WTC11 (cell line): ENCODE results near the gene EEIG1. TPM values are rescaled to one million over a fixed set of nuclear protein-coding genes. Genes with fewer than 3 reads are reported as not detected.

Experiments
- ATAC-seq: fragments of 200-7000 bp; cut with Tn5 transposase; 2 replicates; pipeline ENCODE4 v1.10.0; 2021; ENCODE audit warnings: mild to moderate bottlenecking, moderate library complexity
- CTCF ChIA-PET: fragments of 300-600 bp; sonication (Branson Sonifier 250); formaldehyde crosslinking; loops from one replicate; lab custom pipeline; 2021; ENCODE audit warnings: antibody characterized with exemption; lab: Charles Lee
- POLR2A ChIA-PET: fragments of 350-600 bp; sonication (Branson Sonifier 250); formaldehyde crosslinking; loops from one replicate; lab custom pipeline; 2021; ENCODE audit warnings: antibody characterized with exemption; lab: Charles Lee
- DNase-seq: peaks from one replicate; pipeline ENCODE4 v3.0.0; 2021; ENCODE audit warnings: low spot score
- H3K27ac Mint-ChIP-seq: 2 replicates; pipeline ENCODE4 v1.8.0; 2021; ENCODE audit warnings: mixed read lengths
- H3K27me3 Mint-ChIP-seq: 2 replicates; pipeline ENCODE4 v1.8.0; 2021; ENCODE audit warnings: low read depth, mild to moderate bottlenecking, moderate library complexity, mixed read lengths
- H3K36me3 Mint-ChIP-seq: 2 replicates; pipeline ENCODE4 v1.8.0; 2021; ENCODE audit warnings: mixed read lengths
- H3K4me1 Mint-ChIP-seq: 2 replicates; pipeline ENCODE4 v1.8.0; 2022; ENCODE audit warnings: mixed read lengths
- H3K4me3 Mint-ChIP-seq: 2 replicates; pipeline ENCODE4 v1.8.0; 2021; ENCODE audit warnings: mild to moderate bottlenecking, moderate library complexity, mixed read lengths
- H3K9me3 Mint-ChIP-seq: 2 replicates; pipeline ENCODE4 v1.8.0; 2021; ENCODE audit warnings: mixed read lengths
- ARID4B ChIP-seq: sonication (generic); formaldehyde crosslinking; IDR thresholded peaks from 2 replicates; pipeline ENCODE4 v1.8.0; 2023; ENCODE audit warnings: missing genetic modification reagents, mild to moderate bottlenecking, borderline replicate concordance
- ATF2 ChIP-seq: sonication (generic); formaldehyde crosslinking; IDR thresholded peaks from 2 replicates; pipeline ENCODE4 v1.8.1; 2022; ENCODE audit warnings: low read depth, missing genetic modification reagents, borderline replicate concordance
- CREB1 ChIP-seq: sonication (generic); formaldehyde crosslinking; IDR thresholded peaks from 2 replicates; pipeline ENCODE4 v1.8.0; 2023; ENCODE audit warnings: mild to moderate bottlenecking, missing genetic modification reagents
- E2F5 ChIP-seq: sonication (generic); formaldehyde crosslinking; IDR thresholded peaks from 2 replicates; pipeline ENCODE4 v1.8.1; 2022; ENCODE audit warnings: mild to moderate bottlenecking, moderate library complexity, missing genetic modification reagents
- FOXK1 ChIP-seq: sonication (generic); formaldehyde crosslinking; IDR thresholded peaks from 2 replicates; pipeline ENCODE4 v1.8.0; 2022; ENCODE audit warnings: mild to moderate bottlenecking, moderate library complexity, missing genetic modification reagents
- FOXP1 ChIP-seq: sonication (generic); formaldehyde crosslinking; IDR thresholded peaks from 2 replicates; pipeline ENCODE4 v1.8.0; 2022; ENCODE audit warnings: missing genetic modification reagents, mild to moderate bottlenecking, moderate library complexity, borderline replicate concordance
- HMGXB4 ChIP-seq: sonication (generic); formaldehyde crosslinking; IDR thresholded peaks from 2 replicates; pipeline ENCODE4 v1.8.1; 2023; ENCODE audit warnings: mild to moderate bottlenecking, moderate library complexity, missing genetic modification reagents
- IRF2 ChIP-seq: sonication (generic); formaldehyde crosslinking; IDR thresholded peaks from 2 replicates; pipeline ENCODE4 v1.8.0; 2022; ENCODE audit warnings: low read depth, missing genetic modification reagents, borderline replicate concordance
- MXD4 ChIP-seq: fragments of 250-450 bp; sonication (Bioruptor Pico); IDR thresholded peaks from 2 replicates; pipeline ENCODE4 v1.8.0; 2021; ENCODE audit warnings: mild to moderate bottlenecking, moderate library complexity, borderline replicate concordance
- MYBL2 ChIP-seq: sonication (generic); formaldehyde crosslinking; IDR thresholded peaks from 2 replicates; pipeline ENCODE4 v1.8.1; 2023; ENCODE audit warnings: mild to moderate bottlenecking, moderate library complexity, missing genetic modification reagents
- NR2C2 ChIP-seq: sonication (generic); formaldehyde crosslinking; IDR thresholded peaks from 2 replicates; pipeline ENCODE4 v1.8.0; 2022; ENCODE audit warnings: mild to moderate bottlenecking, missing genetic modification reagents
- TEAD1 ChIP-seq: sonication (generic); formaldehyde crosslinking; IDR thresholded peaks from 2 replicates; pipeline ENCODE4 v1.8.0; 2022; ENCODE audit warnings: mild to moderate bottlenecking, missing genetic modification reagents
- TEAD4 ChIP-seq: sonication (generic); formaldehyde crosslinking; IDR thresholded peaks from 2 replicates; pipeline ENCODE4 v1.8.0; 2022; ENCODE audit warnings: mild to moderate bottlenecking, missing genetic modification reagents
- TP53 ChIP-seq: sonication (generic); formaldehyde crosslinking; IDR thresholded peaks from 2 replicates; pipeline ENCODE4 v1.8.1; 2023; ENCODE audit warnings: mild to moderate bottlenecking, missing genetic modification reagents
- ZNF219 ChIP-seq: sonication (generic); formaldehyde crosslinking; IDR thresholded peaks from 2 replicates; pipeline ENCODE4 v1.8.0; 2023; ENCODE audit warnings: missing genetic modification reagents, mild to moderate bottlenecking, borderline replicate concordance
- ZNF317 ChIP-seq: sonication (generic); formaldehyde crosslinking; IDR thresholded peaks from 2 replicates; pipeline ENCODE4 v1.8.1; 2023; ENCODE audit warnings: low read depth, mild to moderate bottlenecking, moderate library complexity, missing genetic modification reagents, borderline replicate concordance
- ZNF671 ChIP-seq: fragments of 250-450 bp; sonication (Bioruptor Pico); IDR thresholded peaks from 2 replicates; pipeline ENCODE4 v1.8.0; 2021; ENCODE audit warnings: mild to moderate bottlenecking
- total RNA-seq: library from RNA; stranded (reverse); gene quantifications from 3 replicates; pipeline ENCODE4 v1.2.3, GENCODE V29; 2021

EEIG1 gene
- total RNA-seq, 1 experiment from 2014 or later = 66.4 TPM

GRCh38 chr9:127981559-127982121 lies 851 bp upstream of the EEIG1 start (continued):
- TF ChIP-seq HMGXB4 = no peak
- no peak for TF ChIP-seq NR2C2 (CRISPR knock-in tag)
- TF ChIP-seq IRF2 (CRISPR knock-in tag) = no peak
- no peak for TF ChIP-seq CREB1

GRCh38 chr9:127980060-127980705 lies 606 bp downstream of the EEIG1 start:
- H3K4me3 Mint-ChIP-seq = peak overlapping the region; percentile 95
- no peaks in the 10 kb centered on the region for H3K27me3 Mint-ChIP-seq
- ChIA-PET CTCF (interaction anchor here (0.6 to 14.8 kb wide), 8 partner anchors 12 to 1425 kb away, joined by 3 to 156 read pairs (median 8); no protein-coding TSS in a partner anchor), POLR2A (interaction anchor here (0.6 to 1.4 kb wide), 3 partner anchors 31 to 48 kb away, joined by 3 to 7 read pairs (median 4); no protein-coding TSS in a partner anchor)
- peak; percentile 73; the same call in 1 of the 2 replicates for TF ChIP-seq TEAD1 (CRISPR knock-in tag)
- TF ChIP-seq ARID4B (CRISPR knock-in tag) = peak; percentile 82; the same call in 1 of the 2 replicates
- 0 out of 2 replicates have a peak, but pooled peaks have one; percentile 52 for TF ChIP-seq FOXK1
- no peak for TF ChIP-seq FOXP1 (CRISPR knock-in tag)
- no peak for TF ChIP-seq MXD4 (CRISPR knock-in tag)
- TF ChIP-seq TP53 (CRISPR knock-in tag) = no peak
- TF ChIP-seq ZNF317 (CRISPR knock-in tag) = no peak
- no peak for TF ChIP-seq ATF2 (CRISPR knock-in tag)
- TF ChIP-seq NR2C2 (CRISPR knock-in tag) = no peak
- TF ChIP-seq MYBL2 = no peak
- TF ChIP-seq TEAD4 (CRISPR knock-in tag) = peak; percentile 35; the same call in 1 of the 2 replicates
- TF ChIP-seq ZNF671 (CRISPR knock-in tag) = no peak
- 0 out of 2 replicates have a peak, but pooled peaks have one; percentile 19 for TF ChIP-seq E2F5
- no peak for TF ChIP-seq ZNF219 (CRISPR knock-in tag)
- 0 out of 2 replicates have a peak, but pooled peaks have one; percentile 5 for TF ChIP-seq HMGXB4
- peak; percentile 4 for ATAC-seq
- H3K36me3 Mint-ChIP-seq = no peaks in the 10 kb centered on the region
- peaks cover 59% of the 10 kb centered on the region for H3K4me1 Mint-ChIP-seq
- DNase-seq = peak; percentile 63
- H3K9me3 Mint-ChIP-seq = no peaks in the 10 kb centered on the region
- H3K27ac Mint-ChIP-seq = no peak overlapping the region
